GM18520 (cell line): ENCODE results near the gene PRKCQ.
"Not testable (repeated sequence)": the region's sequence is repeated elsewhere in the genome, so short reads cannot be mapped to it uniquely, and the experiment has no call there.

Source experiments
- ATAC-seq: cut with Tn5 transposase; IDR thresholded peaks from one replicate; pipeline ENCODE4 v1.9.1; 2021; ENCODE audit not compliant: unreplicated experiment

Gene PRKCQ

DNA sequence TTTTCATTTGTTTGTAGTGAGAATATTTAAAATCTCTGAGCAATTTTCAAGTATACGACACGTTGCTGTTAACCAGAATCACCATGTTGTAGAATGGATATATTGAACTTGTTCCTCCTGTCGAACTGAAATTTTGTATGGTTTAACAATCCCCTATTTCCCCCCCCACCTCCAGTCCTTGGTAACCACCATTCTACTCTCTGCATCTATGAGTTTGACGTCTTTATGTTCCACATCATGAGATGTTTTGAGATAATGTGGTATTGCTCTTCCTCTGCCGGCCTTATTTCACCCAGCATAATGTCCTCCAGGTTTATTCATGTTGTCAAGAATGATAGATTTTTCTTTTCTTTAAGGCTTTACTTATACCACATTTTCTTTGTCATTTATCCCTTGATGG, 17.4 kb upstream of the PRKCQ start:
- ATAC-seq: no peak

DNA sequence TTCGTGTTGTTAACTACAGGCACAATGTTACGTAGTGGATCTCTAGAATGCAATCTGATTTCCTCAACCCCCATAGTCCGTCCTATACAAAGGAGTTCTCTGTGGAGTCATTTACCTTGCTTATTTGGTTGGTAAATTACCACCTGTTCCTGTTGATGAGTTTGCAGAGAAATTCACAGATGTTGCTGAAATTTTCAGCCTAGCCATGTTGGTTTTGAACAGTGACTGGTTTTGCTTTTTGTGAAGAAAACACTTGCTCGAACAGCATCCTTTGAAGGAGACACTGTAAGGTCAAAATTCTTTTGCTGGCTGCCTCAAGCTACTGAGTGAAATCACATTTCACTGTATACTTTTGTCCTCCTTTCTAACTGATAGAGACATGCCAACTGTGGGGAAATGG, 15.4 kb upstream of the PRKCQ start:
- no peak for ATAC-seq

DNA sequence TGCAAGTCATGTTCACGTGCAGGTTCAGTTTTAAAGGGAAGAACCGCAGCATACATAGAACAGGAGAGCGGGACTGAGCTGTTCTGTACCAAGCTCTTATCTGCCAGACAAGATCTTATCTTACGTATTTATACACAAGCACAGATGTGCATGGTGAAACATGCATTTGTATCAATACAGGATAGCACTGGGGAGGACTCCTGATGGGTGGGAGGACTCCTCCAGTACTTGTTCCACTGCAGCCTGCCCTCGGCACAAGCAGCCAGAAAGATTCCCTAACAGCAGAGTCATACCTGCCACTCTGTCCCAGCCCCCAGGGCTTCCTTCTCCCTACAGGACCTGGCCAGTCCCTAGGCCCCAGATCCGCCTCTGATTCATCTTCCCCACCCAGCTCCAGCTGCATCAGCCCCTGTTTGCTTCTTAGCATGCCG, 13.2 kb upstream of the PRKCQ start:
- no peak for ATAC-seq

DNA sequence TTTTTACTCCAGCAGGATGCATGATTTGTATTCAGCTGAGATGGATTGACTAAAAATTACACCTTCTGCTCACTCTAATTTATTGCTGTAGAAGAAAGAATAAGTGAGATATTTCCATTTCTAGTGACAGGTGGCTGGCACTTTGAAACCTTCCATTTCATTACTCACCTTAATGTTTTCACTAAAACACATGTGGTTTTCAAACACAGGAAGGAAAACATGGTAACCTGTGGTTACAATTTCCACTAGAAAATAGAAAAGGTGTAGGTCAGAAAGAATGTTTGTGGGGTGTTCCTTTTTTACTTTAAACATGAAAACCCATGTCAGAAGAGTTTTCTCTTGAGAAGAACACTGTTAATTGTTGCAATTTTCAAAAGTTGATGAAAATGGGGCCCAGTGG, 12.0 kb upstream of the PRKCQ start:
- ATAC-seq: no peak

DNA sequence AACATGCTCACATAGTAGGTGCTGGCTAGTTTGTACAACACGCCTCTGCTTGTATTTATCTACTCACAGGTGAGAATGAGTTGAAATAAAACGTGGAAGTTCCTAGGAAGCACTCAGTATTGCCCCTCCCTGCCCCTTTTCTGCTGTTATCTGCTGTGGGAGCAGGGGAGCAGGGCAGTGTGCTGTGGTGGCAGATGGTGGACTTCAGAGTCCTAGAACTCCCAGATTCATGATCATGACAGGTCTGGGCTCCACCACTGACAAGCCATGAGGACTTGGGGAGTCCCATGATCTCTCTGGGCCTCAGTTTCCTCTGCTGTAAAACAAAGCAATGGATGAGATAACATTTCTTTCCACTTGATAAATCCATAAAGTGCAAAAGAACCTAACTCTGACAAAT, 11.6 kb upstream of the PRKCQ start:
- no peak for ATAC-seq

DNA sequence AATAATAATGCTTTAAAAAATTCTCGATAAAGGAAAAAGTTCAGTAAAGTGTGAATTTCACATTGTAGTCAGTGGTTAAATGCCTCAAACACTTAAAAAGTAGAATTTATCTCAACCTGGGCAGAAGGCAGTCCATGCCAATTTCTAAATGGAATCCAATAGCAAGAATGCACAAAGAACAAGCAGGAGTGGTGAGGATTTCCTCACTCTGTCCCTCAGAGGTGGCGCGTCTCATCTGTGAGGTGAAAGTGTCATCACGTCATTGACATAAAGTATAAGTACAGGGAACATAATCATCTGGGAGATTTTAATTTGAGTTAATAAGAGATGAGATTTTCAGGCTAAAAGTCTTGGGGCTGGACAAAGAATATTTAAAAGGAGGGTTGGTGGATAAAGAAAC, 10.0 kb upstream of the PRKCQ start:
- ATAC-seq: no peak

DNA sequence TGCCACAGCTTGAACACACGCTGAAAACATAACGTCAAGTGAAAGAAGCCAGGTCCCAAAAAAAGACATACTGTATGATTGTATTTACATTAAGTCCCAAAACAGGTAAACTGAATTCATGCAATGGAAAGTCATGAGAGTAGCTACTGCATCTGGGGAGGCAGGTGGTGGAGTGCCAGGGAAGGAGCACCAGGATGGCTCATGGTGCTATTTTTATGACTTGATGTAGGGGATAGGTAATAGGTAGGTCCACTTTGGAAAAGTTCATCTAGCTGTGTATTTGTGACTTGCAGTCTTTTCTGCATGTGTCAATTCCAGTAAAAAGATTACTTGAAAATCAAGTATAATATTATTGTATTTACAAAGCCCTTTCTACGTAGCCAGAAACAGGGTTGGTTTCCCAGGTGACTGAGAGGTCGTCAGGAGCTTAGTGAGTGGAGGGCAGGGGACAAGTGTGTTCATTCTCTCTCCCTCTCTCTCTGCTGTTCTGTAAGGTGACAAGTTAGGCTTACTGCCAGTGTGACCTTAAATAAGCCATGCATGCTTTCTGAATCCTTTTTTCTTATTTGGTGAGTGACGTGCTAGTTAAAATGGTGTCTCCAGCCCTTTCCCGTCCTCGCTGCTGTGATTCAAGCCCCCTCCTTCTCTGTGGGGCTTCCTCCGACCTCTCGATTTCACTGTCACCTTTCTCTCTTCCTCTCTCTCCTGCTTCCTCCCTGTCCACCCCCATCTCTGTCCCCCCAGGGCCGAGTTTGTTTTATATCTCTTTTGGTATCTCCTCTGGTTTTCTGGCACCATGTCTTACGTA, 9.4 kb upstream of the PRKCQ start:
- no peak for ATAC-seq

DNA sequence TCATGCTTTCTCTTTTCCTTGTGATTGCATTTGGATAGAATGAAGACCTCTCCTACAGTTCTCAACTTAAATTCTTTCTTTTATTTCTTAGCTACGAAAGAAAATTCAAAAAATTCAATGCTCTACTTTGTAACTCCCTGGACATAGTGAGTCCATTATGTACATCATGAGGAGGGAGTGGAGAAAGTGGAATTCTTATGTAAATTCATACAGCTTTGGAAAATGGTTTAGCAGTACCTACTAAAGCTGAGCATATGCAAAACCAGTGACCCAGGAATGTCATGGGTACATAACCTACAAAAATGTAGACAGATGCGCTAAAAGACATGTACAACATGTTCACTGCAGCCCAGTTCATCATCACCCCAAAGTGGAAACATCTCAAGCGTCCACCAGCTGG, 8.8 kb upstream of the PRKCQ start:
- ATAC-seq: no peak

DNA sequence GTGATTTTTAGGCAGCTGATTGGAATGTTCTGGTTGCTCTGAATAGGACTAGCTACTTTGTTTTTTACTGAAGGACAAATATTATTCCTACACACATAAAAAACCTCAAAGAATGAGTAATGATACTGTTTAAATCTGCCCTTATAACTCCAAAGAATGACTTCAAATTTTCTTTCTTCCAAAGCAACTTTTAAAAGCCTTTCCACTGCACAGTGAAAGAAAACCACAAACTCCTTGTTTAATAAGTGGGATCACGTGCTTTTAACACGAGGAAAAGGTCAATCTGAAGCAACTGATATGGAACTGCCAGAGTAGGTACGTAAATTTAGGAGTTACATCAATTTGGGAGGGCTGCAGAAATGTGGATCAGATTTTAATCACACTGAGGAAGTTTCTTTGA, 8.0 kb upstream of the PRKCQ start:
- no peak for ATAC-seq

DNA sequence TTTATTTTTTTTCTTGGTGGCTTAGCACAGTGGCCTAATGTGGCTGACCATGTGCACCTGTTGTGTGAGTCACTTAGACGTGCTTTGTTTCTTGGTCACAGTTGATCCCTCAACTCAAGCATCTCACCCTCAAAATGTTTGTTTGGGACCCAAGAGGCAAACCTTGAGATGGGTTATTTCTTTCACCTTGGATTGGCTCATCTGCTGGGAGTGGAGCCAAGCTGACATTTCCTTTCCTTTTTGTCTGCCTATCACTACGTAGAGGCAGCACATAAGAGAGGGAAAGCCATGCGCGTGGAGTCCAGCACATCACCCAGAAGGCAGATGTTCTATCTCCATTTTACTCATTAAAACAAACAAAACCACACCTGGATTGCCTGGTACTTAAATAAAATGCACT, 6.4 kb upstream of the PRKCQ start:
- ATAC-seq: no peak

DNA sequence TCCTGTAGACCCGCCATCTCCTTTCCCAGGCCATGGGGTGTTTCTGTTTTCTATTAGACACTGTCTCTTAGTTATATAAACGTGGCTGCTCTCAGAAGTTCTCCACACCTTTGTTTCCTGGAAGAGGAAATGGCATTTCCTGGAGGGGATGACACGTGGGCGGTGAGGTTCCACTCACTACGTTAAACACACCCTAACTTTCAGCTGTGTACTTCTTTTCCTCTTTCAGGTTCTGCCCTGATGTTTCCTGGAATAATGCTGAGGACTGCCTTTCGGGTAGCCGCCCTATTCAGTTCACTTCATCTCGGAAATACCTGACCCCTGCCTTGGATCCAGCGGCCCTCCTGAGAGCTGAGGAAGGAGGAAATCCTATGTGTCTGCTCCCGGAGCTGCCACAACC, 3.4 kb upstream of the PRKCQ start:
- no peak for ATAC-seq

DNA sequence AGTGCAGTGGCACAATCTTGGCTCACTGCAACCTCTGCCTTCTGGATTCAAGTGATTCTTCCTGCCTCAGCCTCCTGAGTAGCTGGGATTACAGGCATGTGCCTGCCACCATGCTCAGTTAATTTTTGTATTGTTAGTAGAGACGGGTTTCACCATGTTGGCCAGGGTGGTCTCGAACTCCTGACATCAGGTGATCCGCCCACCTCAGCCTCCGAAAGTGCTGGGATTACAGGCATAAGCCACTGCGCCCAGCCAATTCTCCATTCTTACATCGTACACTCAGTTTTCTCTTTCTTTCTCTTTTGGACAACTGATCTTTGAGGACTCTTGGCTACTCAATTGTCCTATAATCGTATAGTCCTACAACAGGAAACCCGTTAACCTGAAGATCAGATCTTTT, 2.8 kb upstream of the PRKCQ start:
- not testable (repeated sequence) for ATAC-seq

DNA sequence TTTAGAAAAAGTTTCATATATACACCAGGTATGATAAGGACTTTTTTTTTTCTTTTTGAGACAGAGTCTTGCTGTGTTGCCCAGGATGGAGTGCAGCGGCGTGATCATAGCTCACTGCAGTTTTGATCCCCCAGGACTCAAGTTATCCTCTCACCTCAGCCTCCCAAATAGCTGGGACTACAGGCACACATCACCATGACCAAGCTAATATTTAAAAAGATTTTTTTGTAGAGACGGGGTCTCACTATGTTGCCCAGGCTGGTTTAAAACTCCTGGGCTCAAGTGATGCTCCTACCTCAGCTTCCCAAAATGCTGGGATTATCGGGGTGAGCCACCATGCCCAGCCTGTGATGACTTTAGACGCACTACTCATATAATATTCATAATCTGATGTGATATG, 2.2 kb upstream of the PRKCQ start:
- no peak for ATAC-seq

DNA sequence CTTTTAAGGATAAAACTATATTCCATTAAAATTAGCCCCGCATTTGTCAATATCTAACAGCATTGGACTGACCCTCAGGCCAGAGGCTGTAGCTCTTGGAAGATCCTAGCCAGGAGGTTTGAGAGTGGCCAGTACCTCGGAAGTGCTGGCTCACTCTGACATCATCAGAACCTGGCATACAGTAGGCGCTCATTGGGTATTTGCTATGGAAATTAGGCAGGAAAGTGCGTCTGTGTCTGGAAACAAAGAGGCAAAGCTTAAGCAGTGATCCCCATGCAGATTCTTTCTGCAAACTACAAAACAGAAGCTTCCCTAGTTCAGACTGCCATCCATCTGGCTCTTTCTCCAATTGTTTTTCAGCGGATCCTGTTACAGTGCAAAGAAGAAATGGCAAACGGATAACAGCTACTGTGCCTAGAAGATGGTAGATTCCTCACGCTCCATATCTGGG, 1.7 kb upstream of the PRKCQ start:
- ATAC-seq: no peak

DNA sequence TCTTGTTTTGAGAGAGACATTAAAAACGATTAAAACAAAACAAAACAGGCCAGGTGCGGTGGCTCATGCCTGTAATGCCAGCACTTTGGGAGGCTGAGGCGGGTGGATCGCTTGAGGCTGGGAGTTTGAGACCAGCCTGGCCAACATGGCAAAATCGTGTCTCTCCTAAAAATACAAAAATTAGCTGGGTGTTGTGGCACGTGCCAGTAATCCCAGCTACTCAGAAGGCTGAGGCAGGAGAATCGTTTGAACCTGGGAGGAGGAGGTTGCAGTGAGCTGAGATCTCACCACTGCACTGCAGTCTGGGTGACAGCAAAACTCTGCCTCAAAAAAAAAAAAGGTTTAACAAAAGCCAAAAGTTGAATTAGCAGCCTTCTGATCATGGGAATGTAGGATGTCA, 1.1 kb upstream of the PRKCQ start:
- ATAC-seq: not testable (repeated sequence)

DNA sequence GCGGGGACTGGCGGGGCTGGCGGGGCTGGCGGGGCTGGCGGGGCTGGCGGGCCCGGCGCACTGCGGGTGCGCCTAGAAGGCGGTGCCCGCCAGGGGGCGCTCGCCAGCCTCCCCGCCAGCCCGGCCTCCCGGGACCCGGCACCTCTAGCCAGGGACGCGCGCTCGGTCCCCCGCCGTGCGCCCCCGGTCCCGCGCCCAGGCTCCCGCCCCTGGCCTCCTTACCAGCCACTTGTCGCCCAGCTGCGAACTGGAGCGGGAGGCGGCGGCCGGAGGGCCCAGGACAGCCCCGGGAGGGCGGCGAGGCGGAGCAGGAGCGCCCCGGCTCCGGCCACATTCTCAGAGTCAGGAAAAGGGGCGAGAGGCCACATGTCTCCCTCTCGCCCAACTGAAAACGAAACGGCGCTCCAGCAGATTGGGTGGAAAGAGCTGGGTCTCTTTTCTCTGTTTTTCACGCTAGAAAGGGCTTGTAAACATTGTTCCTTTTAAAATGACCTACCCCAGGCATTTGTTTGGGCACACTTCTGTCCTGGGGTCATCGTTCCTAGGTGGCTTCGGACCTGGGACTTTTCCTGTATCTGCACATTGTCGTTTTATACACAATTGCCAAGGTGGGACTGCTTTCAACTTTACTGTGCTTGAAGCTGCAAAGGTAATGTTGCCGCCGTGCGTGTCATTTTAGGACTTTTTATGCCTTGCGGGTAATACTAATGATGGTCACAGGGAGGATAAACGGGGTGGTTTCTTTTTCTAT, 378 bp upstream of the PRKCQ start:
- peak; percentile 76 for ATAC-seq

DNA sequence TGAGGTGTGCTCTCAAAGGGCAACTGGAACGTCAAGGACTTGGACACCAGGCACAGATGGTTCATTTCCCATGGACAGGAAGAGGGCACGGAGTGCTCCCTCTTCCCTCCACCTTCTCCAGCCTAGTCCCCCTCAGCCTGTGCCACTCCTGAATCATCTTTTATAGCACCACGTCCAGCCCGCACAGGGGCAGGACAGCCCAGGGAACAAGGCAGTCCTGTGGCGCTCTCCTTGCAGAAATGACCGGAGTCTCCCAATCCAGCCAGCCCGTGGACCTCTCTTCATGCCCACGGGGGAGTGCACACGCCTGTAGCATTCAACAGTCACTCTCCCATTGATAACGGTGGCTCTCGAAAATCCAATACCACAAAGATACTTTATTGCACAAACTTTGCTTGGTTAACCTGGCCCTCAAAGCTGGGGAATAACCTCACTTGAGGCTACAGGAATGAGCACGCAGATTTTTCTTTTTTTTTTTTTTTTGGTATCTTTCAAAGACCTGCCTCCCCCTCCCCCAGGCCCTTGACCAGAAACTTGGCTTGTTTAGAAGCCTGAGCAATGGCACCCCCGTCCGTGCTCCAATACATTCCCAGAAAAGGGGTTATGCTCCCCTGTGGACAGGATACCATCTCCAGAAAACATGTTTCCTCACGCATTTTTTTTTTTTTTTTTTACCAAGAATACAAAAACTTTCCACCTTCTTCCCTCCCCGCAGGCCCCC, 733 bp downstream of the PRKCQ start:
- ATAC-seq: no peak

DNA sequence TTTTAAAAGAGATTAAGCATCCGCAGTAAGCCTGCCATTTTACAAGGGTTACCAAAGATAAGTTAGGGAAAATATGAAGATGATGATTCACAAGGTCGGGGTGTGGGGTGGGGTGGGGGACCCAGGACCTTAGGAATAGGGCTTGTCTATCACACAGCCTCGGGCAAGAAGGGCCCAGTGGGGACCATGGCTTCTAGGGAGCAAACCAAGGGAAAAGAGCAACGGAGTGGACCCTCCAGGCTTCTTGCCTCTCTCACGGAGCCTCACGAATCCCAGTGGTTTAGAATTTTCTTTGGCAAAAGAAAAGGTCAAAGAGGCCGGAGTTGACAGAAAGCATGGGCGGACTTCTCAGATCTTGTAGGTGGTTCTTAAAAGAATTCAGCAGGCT, 1.3 kb downstream of the PRKCQ start:
- no peak for ATAC-seq

DNA sequence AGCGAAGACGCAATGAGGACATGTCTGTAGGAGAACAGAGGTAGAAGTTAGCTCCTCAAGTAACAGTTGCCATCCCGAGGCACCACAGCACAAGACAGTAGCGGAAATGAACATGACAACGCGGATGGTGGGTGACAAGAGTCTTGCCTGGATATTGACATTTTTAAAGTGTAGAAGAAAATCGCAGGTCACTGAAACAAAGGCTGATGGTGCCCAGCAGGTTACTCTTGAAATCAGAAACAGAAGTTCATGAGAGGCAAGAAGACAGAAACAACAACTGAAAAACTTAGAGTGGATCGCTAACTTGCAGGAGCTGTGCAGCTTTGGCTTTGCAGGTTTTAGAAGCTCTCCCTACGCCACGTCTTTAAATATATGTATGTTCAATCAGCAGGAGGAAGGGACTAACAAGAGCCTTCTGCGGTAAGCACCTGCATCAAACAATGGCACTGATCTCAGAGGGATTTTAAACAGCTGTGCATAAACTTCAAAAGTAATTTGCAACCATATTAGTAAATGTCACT, 1.8 kb downstream of the PRKCQ start:
- ATAC-seq: no peak

DNA sequence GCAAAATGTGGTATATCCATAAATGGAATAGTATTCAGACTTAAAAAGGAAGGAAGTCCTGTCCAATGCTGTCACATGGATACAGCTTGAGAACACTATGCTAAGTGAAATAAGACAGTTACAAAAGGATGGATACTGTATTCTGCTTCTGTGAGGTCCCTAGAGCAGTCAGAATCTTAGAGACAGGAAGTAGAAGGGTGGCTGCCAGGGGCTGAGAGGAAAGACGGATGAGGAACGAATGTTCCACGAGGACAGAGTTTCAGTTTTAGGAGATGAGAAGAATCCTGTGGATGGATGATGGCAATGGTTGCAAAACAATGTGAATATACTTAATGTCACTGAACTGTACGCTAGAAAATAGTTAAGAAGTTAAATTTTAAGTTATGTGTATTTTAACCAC, 3.8 kb downstream of the PRKCQ start:
- no peak for ATAC-seq

DNA sequence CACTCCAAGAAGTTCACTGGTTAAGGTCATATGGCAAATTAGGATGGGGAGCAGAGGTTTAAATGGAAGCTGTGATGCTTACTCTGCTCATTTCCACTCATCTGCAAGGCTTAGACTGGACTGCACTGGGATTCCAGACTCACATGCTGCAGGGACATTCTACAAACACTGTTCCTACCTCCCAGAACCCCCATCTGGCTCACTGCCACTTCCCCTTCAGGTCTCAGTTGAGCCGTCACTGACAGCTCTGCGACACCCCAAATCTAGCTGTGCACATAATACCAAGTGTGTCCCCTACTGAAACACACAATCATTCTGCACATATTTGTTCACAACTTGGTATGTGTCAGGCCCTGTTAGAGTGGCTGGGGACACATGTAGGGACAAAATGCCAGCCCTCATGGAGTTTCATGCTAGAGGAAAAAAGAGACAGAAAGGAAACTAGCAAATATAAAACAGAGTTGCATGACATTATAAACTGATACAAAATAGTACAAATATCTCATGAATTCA, 5.4 kb downstream of the PRKCQ start:
- no peak for ATAC-seq
